GM10266 (cell line): ENCODE measurements around the gene SLC2A13.

Experiments used
- DNase-seq: peaks from one replicate; pipeline ENCODE4 v3.0.0; 2012; ENCODE audit errors: extremely low spot score
- TF ChIP-seq, protein P1 (sequence below): IDR thresholded peaks from 2 replicates; pipeline ENCODE4 v1.5.1; 2012; ENCODE audit warnings: mild to moderate bottlenecking, low read depth; ENCODE audit not compliant: control insufficient read depth, insufficient read depth; ENCODE audit errors: missing control alignments

SLC2A13 gene

DNA sequence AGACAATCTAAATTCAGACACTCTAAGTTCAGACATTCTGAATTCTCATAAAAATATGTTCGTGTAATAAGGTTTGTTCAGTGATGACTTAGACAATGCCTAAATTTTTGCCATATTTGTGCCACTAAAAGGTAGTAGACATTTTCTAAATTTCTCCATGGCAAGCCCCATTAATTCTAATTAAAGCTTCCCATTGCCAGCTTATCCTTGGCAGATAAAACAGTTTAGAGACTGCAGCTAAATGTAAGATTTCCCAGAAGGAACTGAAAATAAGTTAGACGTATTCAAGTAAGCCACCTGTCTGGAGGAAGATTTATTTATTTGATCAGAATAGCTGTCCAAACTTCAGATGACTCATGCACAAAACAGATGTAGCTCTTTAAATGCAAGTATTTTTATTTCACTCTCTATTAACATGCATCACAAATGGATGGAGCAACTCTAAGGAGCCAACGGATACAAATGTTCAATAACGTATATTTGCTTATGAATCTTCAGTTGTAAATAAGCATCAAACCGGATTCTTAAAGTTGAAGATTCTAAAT lies 130.4 kb downstream of the SLC2A13 start:
- DNase-seq = no peak
- TF ChIP-seq, protein P1, sequence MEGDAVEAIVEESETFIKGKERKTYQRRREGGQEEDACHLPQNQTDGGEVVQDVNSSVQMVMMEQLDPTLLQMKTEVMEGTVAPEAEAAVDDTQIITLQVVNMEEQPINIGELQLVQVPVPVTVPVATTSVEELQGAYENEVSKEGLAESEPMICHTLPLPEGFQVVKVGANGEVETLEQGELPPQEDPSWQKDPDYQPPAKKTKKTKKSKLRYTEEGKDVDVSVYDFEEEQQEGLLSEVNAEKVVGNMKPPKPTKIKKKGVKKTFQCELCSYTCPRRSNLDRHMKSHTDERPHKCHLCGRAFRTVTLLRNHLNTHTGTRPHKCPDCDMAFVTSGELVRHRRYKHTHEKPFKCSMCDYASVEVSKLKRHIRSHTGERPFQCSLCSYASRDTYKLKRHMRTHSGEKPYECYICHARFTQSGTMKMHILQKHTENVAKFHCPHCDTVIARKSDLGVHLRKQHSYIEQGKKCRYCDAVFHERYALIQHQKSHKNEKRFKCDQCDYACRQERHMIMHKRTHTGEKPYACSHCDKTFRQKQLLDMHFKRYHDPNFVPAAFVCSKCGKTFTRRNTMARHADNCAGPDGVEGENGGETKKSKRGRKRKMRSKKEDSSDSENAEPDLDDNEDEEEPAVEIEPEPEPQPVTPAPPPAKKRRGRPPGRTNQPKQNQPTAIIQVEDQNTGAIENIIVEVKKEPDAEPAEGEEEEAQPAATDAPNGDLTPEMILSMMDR = no peak

DNA sequence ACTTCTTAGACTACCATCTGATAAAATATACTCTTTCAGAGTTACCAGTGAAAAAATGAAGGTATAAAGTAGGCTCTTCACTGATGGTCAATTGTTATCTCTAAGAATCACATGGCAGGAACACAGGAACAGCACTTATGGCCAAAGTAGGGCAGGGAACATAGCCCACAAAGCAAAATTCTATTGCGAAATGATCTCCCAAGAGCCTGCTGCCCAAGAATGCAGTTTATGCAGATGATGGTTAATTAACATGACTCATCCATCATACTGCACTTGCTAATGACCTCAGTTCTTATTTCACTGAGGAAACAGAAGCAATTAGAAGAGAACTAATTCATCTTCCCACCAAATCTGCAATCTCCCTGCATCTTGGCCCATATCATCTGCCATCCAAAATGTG lies 133.8 kb downstream of the SLC2A13 start:
- DNase-seq = no peak
- TF ChIP-seq, protein P1 = no peak

DNA sequence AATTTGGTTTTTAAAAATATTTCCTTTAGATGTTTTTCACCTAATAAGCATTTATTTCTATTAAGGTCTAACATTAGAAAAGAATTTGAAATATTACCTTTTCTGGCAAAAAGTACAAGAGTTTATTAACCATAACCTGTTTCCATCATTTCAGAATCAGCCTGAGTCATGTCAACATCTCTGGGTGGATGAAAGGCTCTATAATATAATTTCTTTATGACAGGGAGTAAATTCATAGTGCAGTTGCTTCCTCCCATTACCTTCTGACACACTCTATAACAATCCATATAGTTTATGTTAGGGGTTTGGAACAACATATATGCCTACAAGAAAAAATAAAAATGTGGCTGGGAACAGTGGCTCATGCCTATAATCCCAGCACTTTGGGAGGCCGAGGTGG lies 134.5 kb downstream of the SLC2A13 start:
- DNase-seq = no peak
- TF ChIP-seq, protein P1 = no peak

DNA sequence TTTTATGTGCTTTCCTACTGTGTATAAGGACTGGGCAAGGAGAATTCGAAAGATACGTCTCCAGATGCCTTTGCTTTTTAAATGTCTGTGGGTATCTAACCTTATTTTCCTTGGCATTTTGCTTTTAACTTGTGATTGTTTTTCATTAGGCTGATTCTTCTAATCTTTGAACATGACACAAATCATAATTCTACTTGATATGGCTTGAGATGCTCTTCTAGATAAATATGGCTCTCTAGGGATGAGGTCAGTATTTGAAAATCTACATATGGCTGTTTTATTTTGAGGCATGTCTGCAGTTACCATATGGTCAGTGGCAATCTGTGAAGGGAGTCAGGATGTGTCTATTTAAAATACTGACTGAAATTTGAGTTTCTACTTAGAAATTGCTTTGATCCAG lies 139.2 kb downstream of the SLC2A13 start:
- TF ChIP-seq, protein P1 = no peak
- no peak for DNase-seq

DNA sequence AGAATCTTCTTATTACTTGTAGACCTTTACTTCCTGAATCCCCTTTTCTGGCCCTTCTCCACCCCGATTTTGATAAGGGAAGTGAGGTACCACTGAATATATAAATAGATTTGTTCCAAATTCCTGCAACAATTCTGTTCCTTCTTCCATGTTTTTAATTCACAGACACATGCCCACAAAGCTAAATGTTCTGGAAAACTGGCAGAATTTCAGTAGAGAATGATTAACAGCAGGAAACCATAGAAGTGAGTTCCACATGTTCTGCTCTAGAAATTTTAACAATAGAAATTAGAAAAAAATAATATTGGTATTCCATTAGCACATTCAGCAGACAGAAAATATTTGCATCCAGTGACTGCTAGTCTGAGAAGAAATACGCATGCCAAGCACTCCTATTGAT lies 139.6 kb downstream of the SLC2A13 start:
- TF ChIP-seq, protein P1 = no peak
- no peak for DNase-seq

DNA sequence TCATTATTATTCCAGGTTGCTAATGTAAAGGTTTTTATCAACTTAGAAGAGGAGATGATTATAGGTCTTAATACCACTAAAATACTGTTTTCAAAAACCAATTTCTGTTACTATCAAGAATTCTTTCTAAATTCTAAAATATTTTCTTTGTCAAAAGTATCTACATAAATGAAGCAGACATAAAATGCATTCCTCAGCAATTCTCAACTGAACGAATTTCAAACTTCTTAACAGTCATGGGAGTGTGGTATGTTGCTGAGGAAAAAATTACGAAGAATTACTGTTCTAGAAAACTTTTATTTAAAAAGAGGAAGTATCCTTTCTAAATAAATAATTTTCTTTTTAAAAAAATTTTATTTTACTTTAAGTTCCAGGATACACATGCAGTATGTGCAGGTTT lies 146.4 kb downstream of the SLC2A13 start:
- TF ChIP-seq, protein P1 = no peak
- no peak for DNase-seq

DNA sequence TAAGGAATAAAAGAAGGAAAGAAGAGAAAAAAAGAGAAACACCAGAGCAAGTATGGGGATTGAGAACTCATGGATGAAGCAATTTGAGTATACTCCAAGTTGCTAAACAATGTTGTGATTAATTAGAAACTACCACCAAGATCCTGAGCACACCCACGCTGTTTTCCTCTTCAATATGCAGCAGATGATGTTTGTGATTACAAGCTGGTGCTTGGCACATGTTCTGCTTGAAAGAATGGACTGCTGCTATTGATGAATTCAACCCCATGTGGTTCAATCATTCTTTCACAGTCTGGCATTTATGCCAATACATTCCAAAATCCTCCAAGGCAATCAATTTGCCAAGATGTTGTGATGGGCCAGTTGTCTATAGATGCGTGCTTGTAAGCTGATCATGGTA lies 146.8 kb downstream of the SLC2A13 start:
- TF ChIP-seq, protein P1 = no peak
- no peak for DNase-seq

DNA sequence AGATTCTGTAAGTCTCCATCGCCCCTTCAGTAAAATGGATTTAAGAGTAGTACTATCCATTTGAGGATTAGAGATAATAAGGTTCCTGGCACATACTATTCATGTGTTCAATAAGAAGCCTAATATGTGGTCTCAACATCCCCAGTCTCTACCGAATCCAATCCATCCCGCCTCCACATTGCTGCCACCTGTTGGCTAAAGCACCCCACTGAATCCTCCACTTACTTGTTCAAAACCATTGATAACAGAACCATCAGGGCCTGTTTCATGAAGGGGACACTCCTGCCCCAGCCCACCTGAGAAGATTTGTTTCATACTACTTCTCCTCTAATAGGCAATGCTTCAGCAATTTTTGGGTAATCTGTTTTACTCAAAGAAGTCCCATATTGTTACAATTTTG lies 147.5 kb downstream of the SLC2A13 start:
- TF ChIP-seq, protein P1 = peak; percentile 21
- no peak for DNase-seq
